ENCODE measurements around the gene SIRT7.
A peak's percentile ranks its signal among the peaks of the same experiment; 100 is the strongest.
"Not testable (repeated sequence)": the region's sequence is repeated elsewhere in the genome, so short reads cannot be mapped to it uniquely, and the experiment has no call there.

SIRT7 gene

DNA sequence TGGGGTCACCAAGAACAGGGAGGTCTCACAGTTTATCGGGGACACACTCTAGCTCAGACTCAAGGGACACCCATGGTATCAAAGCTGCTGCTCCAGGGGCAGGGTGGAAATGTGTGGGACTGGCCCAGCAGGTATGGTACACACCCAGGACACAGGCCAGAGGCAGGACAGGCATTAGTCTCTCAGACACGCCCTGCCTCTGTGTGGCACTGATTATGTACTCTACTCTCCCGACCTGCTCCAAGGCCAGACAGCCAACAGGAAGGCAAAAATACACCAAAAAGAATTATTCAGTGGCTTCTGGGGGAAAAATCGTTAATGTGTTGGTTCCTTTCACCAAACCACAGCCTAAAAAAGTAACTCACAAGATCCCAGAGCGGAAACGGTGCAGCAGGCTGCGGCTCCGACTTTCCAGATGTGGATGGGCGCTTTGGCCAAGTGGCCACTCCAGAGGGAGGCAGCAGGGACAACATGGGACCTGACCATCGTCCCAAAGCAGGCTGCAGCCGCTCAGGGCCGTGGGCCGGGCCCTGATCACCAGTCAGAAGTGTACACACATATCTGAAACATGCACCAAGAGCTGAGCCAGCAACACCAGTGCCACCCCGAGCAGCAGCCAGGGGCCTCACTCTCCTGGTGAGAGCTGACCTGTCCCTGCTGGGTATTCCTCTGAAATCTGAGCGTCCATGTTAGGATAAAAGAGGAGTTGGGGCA lies 1.0 kb upstream of the SIRT7 start:
- DNase-seq = no peak

DNA sequence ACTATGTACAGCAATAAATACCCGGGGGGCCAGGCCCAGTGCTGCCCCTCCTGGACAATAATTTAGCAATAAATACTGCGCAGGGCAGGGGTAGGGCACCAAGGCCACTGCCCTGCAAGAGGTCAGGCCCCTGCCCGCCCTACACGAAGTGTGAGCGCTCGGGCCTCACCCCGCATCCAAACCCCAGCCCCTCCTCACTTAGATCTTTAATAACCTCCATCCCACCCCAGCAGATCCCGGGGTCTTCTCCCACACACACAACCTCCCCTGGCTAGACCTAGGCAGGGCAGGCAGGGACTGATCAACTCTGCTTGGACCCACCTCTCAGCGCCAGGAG lies 325 bp upstream of the SIRT7 start:
- not testable (repeated sequence) for DNase-seq

DNA sequence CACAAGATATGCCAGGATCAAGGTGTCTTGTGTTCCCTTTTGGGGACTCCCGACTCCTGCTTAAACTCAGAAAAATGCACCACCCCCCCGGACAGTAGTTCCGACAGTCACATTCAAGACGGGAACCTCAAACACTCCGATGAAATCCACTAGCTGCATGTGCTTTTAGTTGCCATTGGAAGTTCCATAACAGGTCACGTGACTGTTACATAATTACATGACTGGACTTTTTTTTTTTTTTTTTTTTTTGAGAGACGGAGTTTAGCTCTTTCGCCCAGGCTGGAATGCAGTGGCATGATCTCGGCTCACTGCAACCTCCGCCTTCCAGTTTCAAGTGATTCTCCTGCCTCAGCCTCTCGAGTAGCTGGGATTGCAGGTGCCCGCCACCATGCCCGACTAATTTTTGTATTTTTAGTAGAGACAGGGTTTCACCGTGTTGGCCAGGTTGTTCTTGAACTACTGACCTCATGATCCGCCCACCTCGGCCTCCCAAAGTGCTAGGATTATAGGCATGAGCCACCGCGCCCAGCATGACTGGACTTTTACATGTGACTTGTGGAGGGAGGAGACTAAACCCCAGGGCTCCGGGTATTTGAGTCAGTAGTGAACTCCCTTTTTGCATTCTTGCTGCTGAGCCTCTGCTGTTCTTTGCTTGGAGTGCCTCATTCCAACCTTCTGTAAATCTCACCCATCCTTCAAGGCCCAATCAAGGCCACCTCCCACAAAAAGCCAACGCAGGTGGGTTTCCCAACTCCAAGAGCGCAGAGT lies 1.6 kb downstream of the SIRT7 start:
- DNase-seq = no peak

DNA sequence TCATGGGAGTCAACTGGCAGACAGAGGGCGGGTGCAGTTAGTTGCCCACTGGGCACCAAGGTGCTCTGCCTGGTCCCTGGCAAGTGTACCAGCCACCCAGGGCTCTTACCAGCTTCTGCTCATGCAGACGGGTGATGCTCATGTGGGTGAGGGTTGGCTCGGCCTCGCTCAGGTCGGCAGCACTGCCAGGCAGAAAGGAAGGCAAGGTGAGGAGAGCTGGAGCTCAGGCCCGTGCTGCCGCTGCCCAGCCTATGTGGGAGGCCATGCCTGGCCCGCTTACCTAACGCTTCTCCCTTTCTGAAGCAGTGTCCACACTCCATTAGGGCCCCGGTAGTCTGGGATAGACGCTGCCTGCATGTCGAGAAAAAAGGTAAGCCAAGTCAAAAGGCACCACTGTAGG lies 2.6 kb downstream of the SIRT7 start:
- DNase-seq = no peak

DNA sequence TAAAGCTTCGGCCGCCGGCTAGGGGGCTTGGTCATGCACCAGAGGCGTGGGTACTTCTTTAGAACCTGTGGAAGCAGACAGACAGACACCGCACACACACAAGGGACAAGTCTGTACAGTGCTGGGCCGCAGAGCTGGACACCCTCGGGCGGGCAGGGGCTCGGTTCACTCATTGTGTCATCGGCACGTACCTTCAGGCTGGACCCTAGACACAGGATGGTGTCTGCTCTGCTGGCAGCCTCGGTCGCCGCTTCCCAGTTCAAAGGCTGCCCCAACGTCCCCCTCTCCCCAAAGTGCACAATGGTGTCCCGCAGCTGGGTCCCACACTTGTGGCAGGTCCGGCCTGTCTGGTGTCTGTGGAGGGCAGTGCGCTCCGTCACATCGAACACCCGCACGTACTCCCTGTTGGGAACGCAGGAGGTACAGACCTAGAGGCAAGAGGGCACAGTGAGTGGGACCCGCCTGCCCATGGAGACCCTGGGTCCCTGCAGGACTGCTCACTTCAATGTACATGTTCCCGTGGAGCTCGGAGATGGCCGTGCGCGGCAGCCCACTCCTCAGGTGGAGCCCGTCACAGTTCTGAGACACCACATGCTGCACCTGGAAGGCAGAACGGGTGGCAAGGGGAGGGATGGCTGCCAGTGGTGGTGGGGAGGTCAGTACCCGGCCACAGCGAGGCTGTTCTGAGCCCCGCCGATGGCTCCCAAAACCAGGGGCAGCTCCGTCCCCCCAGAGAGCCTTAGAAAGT lies 3.7 kb downstream of the SIRT7 start:
- DNase-seq = no peak

- DNase-seq = no peak
Observed at GRCh38 chr17:81913394-81914102, 4.4 kb downstream of the SIRT7 start.

GRCh38 chr17:81912441-81913309 lies 5.3 kb downstream of the SIRT7 start:
- DNase-seq = no peak

DNA sequence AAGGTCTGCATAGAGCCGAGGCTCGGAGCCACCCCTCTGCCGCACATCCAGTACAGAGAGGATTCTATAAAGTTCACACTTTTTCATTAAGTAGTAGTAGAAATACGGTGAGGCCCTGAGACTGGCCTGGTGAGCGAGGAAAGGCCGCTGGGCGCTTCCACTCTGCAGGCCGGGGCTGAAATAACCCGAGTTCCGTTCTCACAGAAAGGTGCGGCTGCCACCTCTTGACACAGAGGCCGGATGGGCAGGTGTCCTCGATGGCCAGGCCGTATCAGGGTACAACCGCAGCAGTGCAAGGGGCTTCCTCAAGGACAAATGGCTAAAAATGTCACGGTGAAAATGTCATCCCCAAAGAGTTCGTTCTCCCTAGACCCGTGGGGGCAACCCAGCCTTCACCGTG lies 6.0 kb downstream of the SIRT7 start:
- DNase-seq = no peak

DNA sequence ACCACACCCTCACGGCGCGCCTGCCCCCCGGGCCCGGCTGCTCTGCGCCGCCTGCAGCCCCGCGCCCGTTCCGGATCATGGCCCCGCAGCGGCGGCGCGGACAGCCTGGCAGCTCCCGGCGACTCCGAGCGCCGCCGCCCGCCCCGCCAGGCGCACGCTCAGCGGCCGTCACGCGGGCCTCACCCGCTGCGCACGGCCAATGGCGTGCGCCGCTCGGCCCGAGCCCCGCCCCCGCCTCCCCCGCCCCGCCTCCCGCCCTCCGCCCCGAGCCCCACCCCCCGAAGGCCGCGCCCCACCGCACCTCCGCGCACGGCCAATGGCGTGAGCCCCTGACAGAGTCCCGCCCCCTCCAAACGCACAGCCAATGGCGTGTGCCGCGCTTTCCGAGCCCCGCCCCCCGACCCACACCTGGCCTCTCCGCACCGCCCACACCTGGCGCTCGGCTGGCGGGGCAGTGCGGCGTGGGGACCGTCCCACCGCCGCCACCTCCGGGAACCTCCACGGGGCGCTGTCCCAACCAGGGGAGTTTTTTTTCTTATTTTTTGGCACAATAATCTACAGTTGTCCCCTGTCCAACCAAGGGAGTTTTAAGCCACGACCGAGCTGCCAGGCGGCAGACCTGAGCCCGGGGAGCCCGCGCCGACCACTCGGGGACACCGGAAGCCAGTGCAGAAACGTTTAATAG lies 6.6 kb downstream of the SIRT7 start, which contains the start of gene PCYT2:
PCYT2 (minus strand) TSS at position 123 of the 685 bp plus-strand sequence; CDS start at position 79, 44 bp downstream.
- peak; percentile 78 to 98 for DNase-seq

- peak in 1 of 2 experiments; percentile 47 for DNase-seq
Observed at GRCh38 chr17:81910840-81911276, 7.1 kb downstream of the SIRT7 start.

GRCh38 chr17:81909966-81910839 lies 7.8 kb downstream of the SIRT7 start:
- peak in 1 of 2 experiments; percentile 35 for DNase-seq

- no peak for DNase-seq
Observed at GRCh38 chr17:81909231-81909630, 8.7 kb downstream of the SIRT7 start.

- no peak for DNase-seq
Observed at GRCh38 chr17:81908793-81909192, 9.2 kb downstream of the SIRT7 start.

DNA sequence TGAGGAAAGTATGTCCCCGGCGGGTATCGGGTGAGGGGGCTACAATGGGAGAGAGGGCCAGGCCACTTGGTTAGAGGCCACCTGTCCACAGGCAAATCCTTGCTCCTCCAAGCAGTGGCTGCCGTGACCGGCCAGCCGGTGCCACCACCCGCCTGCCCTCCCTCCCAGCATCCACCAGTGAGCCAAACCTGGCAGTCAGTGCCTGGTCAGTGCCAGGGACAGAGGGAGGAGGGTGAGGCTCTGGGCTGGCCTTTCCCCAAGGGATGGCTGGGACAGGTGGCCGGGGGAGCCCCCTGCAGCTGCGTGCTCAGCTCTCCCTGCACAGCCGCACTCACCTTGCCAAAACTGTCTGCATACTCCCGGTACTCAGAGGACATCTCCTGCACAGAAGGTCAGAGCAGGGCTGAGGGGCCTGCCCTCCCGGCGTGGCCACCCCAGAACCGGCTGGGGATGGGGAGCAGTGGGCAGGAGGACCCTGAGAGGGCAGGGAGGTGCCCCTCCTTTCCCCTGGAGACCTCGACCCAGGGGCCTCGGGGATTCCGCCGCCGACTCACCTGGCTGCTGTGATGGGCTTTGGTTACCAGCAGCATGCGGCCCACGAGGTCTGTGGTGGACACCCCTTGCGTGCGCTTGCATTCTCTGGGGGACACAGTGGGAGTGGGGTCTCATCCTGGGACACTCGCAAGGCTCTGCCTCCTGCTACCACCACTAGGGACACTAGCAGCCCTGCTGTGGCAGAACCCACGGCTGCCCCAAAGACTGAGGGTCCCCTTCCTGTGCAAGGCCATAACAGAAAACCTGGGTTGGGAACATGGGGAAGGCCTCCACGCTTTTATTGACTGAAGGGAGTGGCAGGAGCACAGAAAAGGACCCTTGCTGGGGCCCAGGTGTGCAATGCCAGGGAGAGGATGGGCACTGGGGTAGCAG lies 10.5 kb downstream of the SIRT7 start:
- DNase-seq = no peak

GRCh38 chr17:81906476-81907218 lies 11.3 kb downstream of the SIRT7 start:
- no peak for DNase-seq

GRCh38 chr17:81905993-81906392 lies 12.0 kb downstream of the SIRT7 start:
- DNase-seq = no peak

GRCh38 chr17:81905424-81905875 lies 12.5 kb downstream of the SIRT7 start:
- no peak for DNase-seq
